Upper lobe of left lung (tissue), 6 donors: Measurements from ENCODE around the gene ST6GALNAC1. TPM values are rescaled to one million over a fixed set of nuclear protein-coding genes. Genes with fewer than 3 reads are reported as not detected.

Experiments used
- ATAC-seq, 2 donors: fragments of 200-7000 bp; cut with Tn5 transposase; one replicate each; pipeline ENCODE4 v1.9.1; 2022; ENCODE audit warnings: mild to moderate bottlenecking in 2 of 2, moderate library complexity in 2 of 2; ENCODE audit not compliant: low FRiP score in 2 of 2
- DNase-seq, 2 donors: peaks; one replicate each; pipeline ENCODE4 v3.0.0-alpha.2; 2019 to 2020
- H3K27ac ChIP-seq, 4 donors: fragments of 200-600 bp; sonication (generic); one replicate each; pipeline ENCODE4 v1.5.1; 2016 to 2019
- H3K27me3 ChIP-seq, 4 donors: fragments of 200-600 bp; sonication (generic); one replicate each; pipeline ENCODE4 v1.5.1; 2017 to 2019
- H3K36me3 ChIP-seq, 4 donors: fragments of 200-600 bp; sonication (generic); one replicate each; pipeline ENCODE4 v1.5.1; 2016 to 2019
- H3K4me1 ChIP-seq, 4 donors: fragments of 200-600 bp; sonication (generic); one replicate each; pipeline ENCODE4 v1.5.1; 2018 to 2019
- H3K4me3 ChIP-seq, 4 donors: fragments of 200-600 bp; sonication (generic); one replicate each; pipeline ENCODE4 v1.5.1; 2017 to 2019; ENCODE audit warnings: mild to moderate bottlenecking in 2 of 4, moderate library complexity in 1 of 4
- H3K9me3 ChIP-seq, 4 donors: fragments of 200-600 bp; sonication (generic); one replicate each; pipeline ENCODE4 v1.5.1; 2018 to 2019
- EP300 ChIP-seq, 4 donors: sonication (generic); formaldehyde crosslinking; IDR thresholded peaks; one replicate each; pipeline ENCODE4 v1.5.1; 2017; ENCODE audit warnings: antibody characterized with exemption in 4 of 4, control low read depth in 2 of 4
- POLR2A ChIP-seq, 4 donors: fragments of 450-650 bp; IDR thresholded peaks; one replicate each; pipeline ENCODE4 v1.5.1; 2016 to 2017; ENCODE audit warnings: antibody characterized with exemption in 4 of 4, mild to moderate bottlenecking in 2 of 4
- POLR2AphosphoS5 ChIP-seq, 2 donors: sonication (generic); formaldehyde crosslinking; IDR thresholded peaks; one replicate each; pipeline ENCODE4 v1.5.1; 2017; ENCODE audit warnings: antibody characterized with exemption in 2 of 2
- WGBS, 2 donors: methylation state at CpG; one replicate each; pipeline ENCODE4 v1.1.5; 2017 to 2018; 5-methylcytosine and 5-hydroxymethylcytosine counted together
- total RNA-seq, 6 donors: library from RNA; depleted of rRNA in 4 of 6; stranded (reverse); fragments of >200 nt in 4 of 6; gene quantifications; one replicate each; pipeline versions ENCODE4 v1.1.0 to v1.2.1, GENCODE V29; 2016 to 2021
- TF ChIP-seq, protein P1 (sequence below), 6 experiments: fragments of 450-650 bp in 4 of 6; fragments of 200-600 bp in 2 of 6; sonication (generic) in 2 of 6; IDR thresholded peaks; one replicate each; pipeline ENCODE4 v1.5.1; 2016 to 2019; ENCODE audit warnings: antibody characterized with exemption in 6 of 6
- donor health status: DM: no; HTN: no; CAD: no; lungs with moderate emphysema.
- donor health status: DM: no; HTN: yes; CAD: no; lungs with severe emphysema.

The ST6GALNAC1 gene
- total RNA-seq, 6 donors from 2014 or later: 8.3 to 20.4 (median 19.1) TPM

GRCh38 chr17:76682296-76682695, 38.7 kb upstream of the ST6GALNAC1 start:
- DNase-seq (no peak), ATAC-seq (peak in 1 of 2 donors; percentile 76)
- 85 to 90% methylated on average over 12 of the region's 12 CpGs for WGBS, 2 donors
- H3K4me3 ChIP-seq: no peak overlapping the region
- no peak overlapping the region for H3K27ac ChIP-seq
- no peaks in the 10 kb centered on the region for H3K9me3 ChIP-seq
- peaks cover 0 to 55% (median 9%) of the 10 kb centered on the region in 4 donors for H3K36me3 ChIP-seq
- TF ChIP-seq EP300 (IDR thresholded peaks at IDR 0.05): no peak
- TF ChIP-seq, protein P1, sequence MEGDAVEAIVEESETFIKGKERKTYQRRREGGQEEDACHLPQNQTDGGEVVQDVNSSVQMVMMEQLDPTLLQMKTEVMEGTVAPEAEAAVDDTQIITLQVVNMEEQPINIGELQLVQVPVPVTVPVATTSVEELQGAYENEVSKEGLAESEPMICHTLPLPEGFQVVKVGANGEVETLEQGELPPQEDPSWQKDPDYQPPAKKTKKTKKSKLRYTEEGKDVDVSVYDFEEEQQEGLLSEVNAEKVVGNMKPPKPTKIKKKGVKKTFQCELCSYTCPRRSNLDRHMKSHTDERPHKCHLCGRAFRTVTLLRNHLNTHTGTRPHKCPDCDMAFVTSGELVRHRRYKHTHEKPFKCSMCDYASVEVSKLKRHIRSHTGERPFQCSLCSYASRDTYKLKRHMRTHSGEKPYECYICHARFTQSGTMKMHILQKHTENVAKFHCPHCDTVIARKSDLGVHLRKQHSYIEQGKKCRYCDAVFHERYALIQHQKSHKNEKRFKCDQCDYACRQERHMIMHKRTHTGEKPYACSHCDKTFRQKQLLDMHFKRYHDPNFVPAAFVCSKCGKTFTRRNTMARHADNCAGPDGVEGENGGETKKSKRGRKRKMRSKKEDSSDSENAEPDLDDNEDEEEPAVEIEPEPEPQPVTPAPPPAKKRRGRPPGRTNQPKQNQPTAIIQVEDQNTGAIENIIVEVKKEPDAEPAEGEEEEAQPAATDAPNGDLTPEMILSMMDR (IDR thresholded peaks at IDR 0.05): no peak
- no peak for TF ChIP-seq POLR2A (IDR thresholded peaks at IDR 0.05)
- no peak for TF ChIP-seq POLR2AphosphoS5 (IDR thresholded peaks at IDR 0.05)
- H3K4me1 ChIP-seq: peaks cover 0 to 8% (median 1%) of the 10 kb centered on the region in 4 donors
- H3K27me3 ChIP-seq: no peaks in the 10 kb centered on the region

DNA sequence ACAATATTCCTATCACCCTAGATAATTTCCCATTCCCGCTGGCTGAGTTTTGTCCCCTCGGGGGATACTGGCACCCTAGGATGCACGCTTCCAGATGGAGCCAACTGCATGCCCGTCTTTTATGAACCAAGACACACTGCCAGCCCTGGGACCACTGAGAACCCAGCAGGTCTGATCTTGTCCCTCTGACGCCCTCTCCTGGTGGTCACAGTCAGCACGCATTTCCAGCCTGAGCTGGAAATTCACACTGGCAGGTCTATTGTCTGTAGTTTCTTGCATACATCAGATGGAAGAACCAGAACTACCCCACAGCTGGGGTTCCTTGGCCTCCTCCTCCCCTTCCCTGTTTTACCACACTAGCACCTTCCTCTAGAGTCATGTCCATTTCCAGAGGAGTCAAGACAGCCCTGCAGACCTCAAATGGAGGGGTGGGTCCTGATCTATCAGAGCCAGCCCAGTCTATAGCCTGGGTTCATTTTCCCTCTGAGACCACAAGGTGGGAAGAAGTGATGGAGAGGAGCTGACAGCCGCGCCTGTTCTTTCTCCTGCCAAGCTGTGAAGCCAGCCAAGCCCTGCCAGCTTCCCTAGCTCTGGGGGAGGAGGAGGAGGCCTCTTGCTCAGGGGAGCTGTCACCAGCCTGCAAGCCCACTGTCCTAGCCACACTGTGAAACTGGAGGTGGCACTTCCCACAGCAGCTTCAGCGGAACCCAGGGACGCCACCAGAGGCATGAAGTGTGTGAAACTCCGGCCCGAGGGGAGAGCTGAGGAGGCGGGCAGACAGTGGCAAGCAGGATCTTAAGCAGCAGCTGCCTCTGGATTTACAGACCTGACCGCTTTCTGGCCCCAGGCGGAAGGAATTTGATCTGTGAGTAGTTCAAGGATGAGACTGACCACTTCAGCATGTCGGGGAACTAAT, 37.9 kb upstream of the ST6GALNAC1 start:
- DNase-seq (peak in 1 of 2 donors; percentile 75), ATAC-seq (peak in 1 of 2 donors; percentile 66)

DNA sequence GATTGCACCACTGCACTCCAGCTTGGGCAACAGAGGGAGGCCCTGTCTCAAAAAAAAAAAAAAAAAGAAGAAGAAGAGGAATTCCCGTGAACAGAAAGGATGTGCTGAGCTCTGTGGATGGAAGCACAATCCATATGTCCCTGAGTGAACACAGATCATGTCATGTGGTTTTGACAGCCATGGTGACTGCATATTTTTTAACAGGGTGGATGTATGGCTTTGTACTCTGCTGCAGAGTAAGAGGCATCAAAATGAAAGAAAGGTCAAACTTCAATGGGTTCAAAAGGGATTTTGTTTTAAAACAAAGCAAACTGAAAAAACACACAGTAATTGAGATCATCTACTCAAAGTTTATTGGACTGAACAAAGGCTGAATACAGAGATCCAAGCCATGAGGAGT, 35.7 kb upstream of the ST6GALNAC1 start:
- Histone ChIP-seq H3K4me1 (peaks cover 0 to 5% (median 0%) of the 10 kb centered on the region in 4 donors), H3K9me3 (no peaks in the 10 kb centered on the region), H3K4me3 (no peak overlapping the region), H3K36me3 (peaks cover 0 to 48% (median 10%) of the 10 kb centered on the region in 4 donors), H3K27me3 (no peaks in the 10 kb centered on the region), H3K27ac (no peak overlapping the region)
- DNase-seq (no peak), ATAC-seq (no peak)
- WGBS, 2 donors: 64 to 70% methylated on average over 1 of the region's 1 CpG
- no peak for TF ChIP-seq POLR2AphosphoS5 (IDR thresholded peaks at IDR 0.05)
- no peak for TF ChIP-seq EP300 (IDR thresholded peaks at IDR 0.05)
- TF ChIP-seq POLR2A (IDR thresholded peaks at IDR 0.05): no peak
- TF ChIP-seq, protein P1 (IDR thresholded peaks at IDR 0.05): no peak

More for the DNA sequence above, 37.9 kb upstream of the ST6GALNAC1 start:
- peaks cover 0 to 5% (median 0%) of the 10 kb centered on the region in 4 donors for H3K4me1 ChIP-seq
- no peak for TF ChIP-seq EP300 (IDR thresholded peaks at IDR 0.05)
- TF ChIP-seq, protein P1 (IDR thresholded peaks at IDR 0.05): peak; percentile 68 to 80 (median 72)
- peaks cover 0 to 56% (median 13%) of the 10 kb centered on the region in 4 donors for H3K36me3 ChIP-seq
- H3K9me3 ChIP-seq: no peaks in the 10 kb centered on the region
- no peak overlapping the region for H3K4me3 ChIP-seq
- peak overlapping the region in 2 of 4 donors; percentile 21 to 27 for H3K27ac ChIP-seq
- H3K27me3 ChIP-seq: no peaks in the 10 kb centered on the region
- 73 to 76% methylated on average over 15 to 16 of the region's 16 CpGs for WGBS, 2 donors

GRCh38 chr17:76678330-76678729, 34.8 kb upstream of the ST6GALNAC1 start:
- H3K4me1 ChIP-seq: peaks cover 0 to 5% (median 0%) of the 10 kb centered on the region in 4 donors
- TF ChIP-seq EP300 (IDR thresholded peaks at IDR 0.05): no peak
- TF ChIP-seq POLR2A (IDR thresholded peaks at IDR 0.05): no peak
- TF ChIP-seq, protein P1 (IDR thresholded peaks at IDR 0.05): no peak
- ATAC-seq (no peak), DNase-seq (peak in 1 of 2 donors; percentile 34)
- H3K9me3 ChIP-seq: no peaks in the 10 kb centered on the region
- H3K36me3 ChIP-seq: peaks cover 0 to 42% (median 9%) of the 10 kb centered on the region in 4 donors
- 61 to 88% methylated on average over 12 of the region's 12 CpGs for WGBS, 2 donors
- H3K27ac ChIP-seq: no peak overlapping the region
- H3K4me3 ChIP-seq: no peak overlapping the region
- no peaks in the 10 kb centered on the region for H3K27me3 ChIP-seq
